Ishikawa (cell line): Measurements from ENCODE around the gene C14orf180.

Experiments used
- CEBPB ChIP-seq: IDR thresholded peaks from 2 replicates; pipeline ENCODE4 v1.6.1; 2012
- EP300 ChIP-seq: IDR thresholded peaks from 2 replicates; pipeline ENCODE4 v1.6.1; 2012; ENCODE audit warnings: borderline replicate concordance
- RAD21 ChIP-seq: IDR thresholded peaks from 2 replicates; pipeline ENCODE4 v1.6.1; 2012; ENCODE audit warnings: low read depth
- TAF1 ChIP-seq: IDR thresholded peaks from 2 replicates; pipeline ENCODE4 v1.6.1; 2012; ENCODE audit warnings: low read depth, mild to moderate bottlenecking
- YY1 ChIP-seq: IDR thresholded peaks from 2 replicates; pipeline ENCODE4 v1.6.1; 2012; ENCODE audit warnings: low read depth
- ZBTB7A ChIP-seq: IDR thresholded peaks from 2 replicates; pipeline ENCODE4 v1.6.1; 2012; ENCODE audit warnings: low read depth
- TF ChIP-seq, protein P1 (sequence below): IDR thresholded peaks from 2 replicates; pipeline ENCODE4 v1.6.1; 2012
- TF ChIP-seq, protein P2 (sequence below): IDR thresholded peaks from 2 replicates; pipeline ENCODE4 v1.6.1; 2012; ENCODE audit warnings: low read depth, mild to moderate bottlenecking

DNA sequence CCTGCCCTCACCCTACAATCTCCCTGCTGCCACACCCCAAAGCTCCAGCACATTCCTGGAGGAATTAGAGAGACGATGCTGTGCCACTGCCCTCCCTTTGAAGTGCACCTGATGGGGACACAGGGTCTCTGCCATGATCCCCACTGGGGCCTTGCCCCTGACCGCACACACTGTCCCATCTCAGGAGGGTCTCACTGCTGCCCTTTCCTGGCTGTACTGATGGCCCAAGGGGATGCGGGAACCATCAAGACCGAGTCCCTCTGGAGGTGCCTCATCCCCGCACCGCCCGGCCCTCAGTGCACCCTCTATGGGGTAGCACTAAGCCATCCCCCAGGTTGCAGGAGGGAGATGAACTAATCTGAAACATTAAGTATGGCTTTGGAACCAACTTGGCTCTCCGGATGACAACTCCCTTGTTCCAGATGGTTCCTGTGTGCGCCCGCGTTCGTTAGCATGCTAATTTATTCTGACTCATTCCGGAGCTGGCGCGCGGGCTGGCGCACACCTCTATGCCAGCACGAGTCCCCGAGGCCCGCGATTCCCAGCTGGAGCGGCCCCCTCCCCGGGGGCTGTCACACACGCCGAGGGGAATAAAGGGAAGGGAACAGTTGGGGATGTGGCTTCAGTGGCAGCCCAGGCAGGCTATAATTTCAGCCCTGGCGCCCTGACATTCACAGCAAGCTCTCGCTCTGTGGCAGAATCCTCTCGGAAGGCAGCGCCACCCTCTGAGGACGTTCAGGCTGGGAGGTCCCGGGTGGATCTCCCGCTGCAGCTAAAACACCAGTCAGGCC lies 34.2 kb upstream of the C14orf180 start:
- TF ChIP-seq, protein P1, sequence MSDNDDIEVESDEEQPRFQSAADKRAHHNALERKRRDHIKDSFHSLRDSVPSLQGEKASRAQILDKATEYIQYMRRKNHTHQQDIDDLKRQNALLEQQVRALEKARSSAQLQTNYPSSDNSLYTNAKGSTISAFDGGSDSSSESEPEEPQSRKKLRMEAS: no peak
- no peak for TF ChIP-seq EP300
- TF ChIP-seq, protein P2, sequence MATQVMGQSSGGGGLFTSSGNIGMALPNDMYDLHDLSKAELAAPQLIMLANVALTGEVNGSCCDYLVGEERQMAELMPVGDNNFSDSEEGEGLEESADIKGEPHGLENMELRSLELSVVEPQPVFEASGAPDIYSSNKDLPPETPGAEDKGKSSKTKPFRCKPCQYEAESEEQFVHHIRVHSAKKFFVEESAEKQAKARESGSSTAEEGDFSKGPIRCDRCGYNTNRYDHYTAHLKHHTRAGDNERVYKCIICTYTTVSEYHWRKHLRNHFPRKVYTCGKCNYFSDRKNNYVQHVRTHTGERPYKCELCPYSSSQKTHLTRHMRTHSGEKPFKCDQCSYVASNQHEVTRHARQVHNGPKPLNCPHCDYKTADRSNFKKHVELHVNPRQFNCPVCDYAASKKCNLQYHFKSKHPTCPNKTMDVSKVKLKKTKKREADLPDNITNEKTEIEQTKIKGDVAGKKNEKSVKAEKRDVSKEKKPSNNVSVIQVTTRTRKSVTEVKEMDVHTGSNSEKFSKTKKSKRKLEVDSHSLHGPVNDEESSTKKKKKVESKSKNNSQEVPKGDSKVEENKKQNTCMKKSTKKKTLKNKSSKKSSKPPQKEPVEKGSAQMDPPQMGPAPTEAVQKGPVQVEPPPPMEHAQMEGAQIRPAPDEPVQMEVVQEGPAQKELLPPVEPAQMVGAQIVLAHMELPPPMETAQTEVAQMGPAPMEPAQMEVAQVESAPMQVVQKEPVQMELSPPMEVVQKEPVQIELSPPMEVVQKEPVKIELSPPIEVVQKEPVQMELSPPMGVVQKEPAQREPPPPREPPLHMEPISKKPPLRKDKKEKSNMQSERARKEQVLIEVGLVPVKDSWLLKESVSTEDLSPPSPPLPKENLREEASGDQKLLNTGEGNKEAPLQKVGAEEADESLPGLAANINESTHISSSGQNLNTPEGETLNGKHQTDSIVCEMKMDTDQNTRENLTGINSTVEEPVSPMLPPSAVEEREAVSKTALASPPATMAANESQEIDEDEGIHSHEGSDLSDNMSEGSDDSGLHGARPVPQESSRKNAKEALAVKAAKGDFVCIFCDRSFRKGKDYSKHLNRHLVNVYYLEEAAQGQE: no peak
- TF ChIP-seq RAD21: no peak
- TF ChIP-seq TAF1: no peak
- TF ChIP-seq CEBPB: no peak
- TF ChIP-seq ZBTB7A: no peak
- TF ChIP-seq YY1: no peak
